Measurements from ENCODE around the gene TMEFF2. TPM values are rescaled to one million over a fixed set of nuclear protein-coding genes. Genes with fewer than 3 reads are reported as not detected.

The TMEFF2 gene
- total RNA-seq, 2 donors from 2014 or later: 3.2 to 55.8 TPM

DNA sequence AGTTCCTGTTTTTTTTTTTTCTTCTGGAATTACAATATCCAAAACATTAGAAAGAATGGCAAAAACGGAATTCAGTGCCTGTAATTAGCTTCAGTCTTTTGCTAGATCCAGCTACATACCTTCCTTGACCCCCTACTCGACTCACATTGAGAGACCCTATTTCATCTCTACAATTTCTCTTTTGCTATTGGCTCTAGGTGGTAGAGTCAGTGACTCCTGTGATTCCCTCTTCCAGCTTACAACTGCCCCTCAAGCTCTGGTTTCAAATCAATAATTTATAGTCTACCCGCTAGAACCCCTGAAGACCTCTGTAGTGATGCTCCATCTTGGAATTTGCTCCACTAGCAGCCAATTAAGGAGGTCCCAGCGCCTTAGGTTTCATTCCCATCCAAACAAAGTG, 125.8 kb downstream of the TMEFF2 start:
- no peak overlapping the region for H3K27ac ChIP-seq
- WGBS: 92% methylated on average over 4 of the region's 4 CpGs
- no peaks in the 10 kb centered on the region for H3K9me3 ChIP-seq
- no peak for DNase-seq (ENCODE audit: low spot score)
- no peaks in the 10 kb centered on the region for H3K36me3 ChIP-seq
- H3K27me3 ChIP-seq (replicated peaks; ENCODE audit: insufficient read depth): no peaks in the 10 kb centered on the region
- no peak overlapping the region for H3K4me3 ChIP-seq
- no peak for TF ChIP-seq POLR2AphosphoS5 (IDR thresholded peaks at IDR 0.05)
- no peak for TF ChIP-seq POLR2A (IDR thresholded peaks at IDR 0.05)
- TF ChIP-seq, protein P1, sequence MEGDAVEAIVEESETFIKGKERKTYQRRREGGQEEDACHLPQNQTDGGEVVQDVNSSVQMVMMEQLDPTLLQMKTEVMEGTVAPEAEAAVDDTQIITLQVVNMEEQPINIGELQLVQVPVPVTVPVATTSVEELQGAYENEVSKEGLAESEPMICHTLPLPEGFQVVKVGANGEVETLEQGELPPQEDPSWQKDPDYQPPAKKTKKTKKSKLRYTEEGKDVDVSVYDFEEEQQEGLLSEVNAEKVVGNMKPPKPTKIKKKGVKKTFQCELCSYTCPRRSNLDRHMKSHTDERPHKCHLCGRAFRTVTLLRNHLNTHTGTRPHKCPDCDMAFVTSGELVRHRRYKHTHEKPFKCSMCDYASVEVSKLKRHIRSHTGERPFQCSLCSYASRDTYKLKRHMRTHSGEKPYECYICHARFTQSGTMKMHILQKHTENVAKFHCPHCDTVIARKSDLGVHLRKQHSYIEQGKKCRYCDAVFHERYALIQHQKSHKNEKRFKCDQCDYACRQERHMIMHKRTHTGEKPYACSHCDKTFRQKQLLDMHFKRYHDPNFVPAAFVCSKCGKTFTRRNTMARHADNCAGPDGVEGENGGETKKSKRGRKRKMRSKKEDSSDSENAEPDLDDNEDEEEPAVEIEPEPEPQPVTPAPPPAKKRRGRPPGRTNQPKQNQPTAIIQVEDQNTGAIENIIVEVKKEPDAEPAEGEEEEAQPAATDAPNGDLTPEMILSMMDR (IDR thresholded peaks at IDR 0.05): no peak
- intact Hi-C loops (cut with DNase I): no loop called here
- H3K4me1 ChIP-seq (replicated peaks): no peaks in the 10 kb centered on the region

DNA sequence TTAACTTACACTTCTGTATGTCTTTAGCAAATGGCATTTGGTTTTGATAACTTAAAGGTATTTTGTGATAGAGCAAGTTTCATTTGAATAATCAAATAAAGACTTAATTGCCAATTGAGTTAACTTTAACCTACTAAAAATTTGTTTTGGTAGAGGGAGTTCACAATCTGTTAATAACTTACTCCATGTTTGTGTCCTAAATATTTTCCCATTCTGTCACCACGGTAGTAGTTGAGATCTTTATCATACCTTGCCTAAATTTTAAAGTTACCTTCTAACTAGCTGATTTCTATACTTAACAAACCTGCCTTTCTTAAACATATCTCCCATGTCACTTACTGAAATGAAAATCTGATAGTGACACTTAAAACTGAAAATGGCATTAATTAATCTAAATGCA, 127.1 kb downstream of the TMEFF2 start:
- Histone ChIP-seq H3K4me3 (no peak overlapping the region), H3K9me3 (no peaks in the 10 kb centered on the region), H3K4me1 (replicated peaks) (no peaks in the 10 kb centered on the region), H3K36me3 (no peaks in the 10 kb centered on the region), H3K27me3 (replicated peaks; ENCODE audit: insufficient read depth) (no peaks in the 10 kb centered on the region), H3K27ac (no peak overlapping the region)
- intact Hi-C loops (cut with DNase I): no loop called here
- TF ChIP-seq POLR2A (IDR thresholded peaks at IDR 0.05) (no peak), POLR2AphosphoS5 (IDR thresholded peaks at IDR 0.05) (no peak)
- TF ChIP-seq, protein P1 (IDR thresholded peaks at IDR 0.05): no peak
- WGBS: 33% methylated on average over 1 of the region's 1 CpG
- DNase-seq (ENCODE audit: low spot score): no peak

DNA sequence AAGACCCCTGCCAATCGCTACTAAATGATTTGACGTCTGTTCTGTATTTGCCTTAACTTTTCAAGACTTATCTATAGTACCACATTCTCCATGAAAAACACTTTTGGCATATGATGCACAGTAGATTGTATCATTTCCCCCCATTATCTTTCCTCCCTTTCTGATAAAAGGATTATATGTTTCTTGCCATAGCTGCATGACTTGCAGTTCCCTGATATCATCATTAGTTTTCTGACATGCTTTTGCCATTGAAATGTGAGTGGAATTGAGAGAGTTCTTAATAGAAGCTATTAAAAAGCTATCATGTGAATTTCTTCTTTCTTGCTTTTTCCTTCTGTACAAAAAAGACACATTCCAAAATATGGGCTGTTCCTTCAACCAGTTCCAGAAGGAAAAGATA, 130.3 kb downstream of the TMEFF2 start:
- Histone ChIP-seq H3K9me3 (no peaks in the 10 kb centered on the region), H3K27ac (no peak overlapping the region), H3K27me3 (replicated peaks; ENCODE audit: insufficient read depth) (no peaks in the 10 kb centered on the region), H3K4me1 (replicated peaks) (no peaks in the 10 kb centered on the region), H3K4me3 (no peak overlapping the region), H3K36me3 (no peaks in the 10 kb centered on the region)
- 97% methylated on average over 2 of the region's 2 CpGs for WGBS
- DNase-seq (ENCODE audit: low spot score): no peak
- intact Hi-C loops (cut with DNase I): no loop called here
- TF ChIP-seq, protein P1 (IDR thresholded peaks at IDR 0.05): no peak
- TF ChIP-seq POLR2AphosphoS5 (IDR thresholded peaks at IDR 0.05) (no peak), POLR2A (IDR thresholded peaks at IDR 0.05) (no peak)

DNA sequence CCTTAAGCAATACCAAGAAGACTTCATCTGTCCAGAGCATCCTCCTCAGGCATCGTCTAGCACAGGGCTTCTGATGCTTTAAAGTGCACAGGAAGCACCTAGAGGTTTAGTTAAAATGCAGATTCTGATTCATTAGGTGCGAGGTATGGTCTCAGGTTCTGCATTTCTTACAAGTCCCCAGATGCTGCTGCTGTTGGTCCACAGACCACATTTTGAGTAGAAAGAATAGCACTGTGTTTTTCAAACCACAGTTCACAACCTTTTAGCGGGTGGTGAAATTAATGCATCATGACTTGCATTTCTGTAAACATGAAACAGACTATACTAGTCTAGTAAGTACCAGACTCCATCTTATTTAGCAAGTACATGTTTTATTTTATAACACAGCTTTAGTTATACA, 134.6 kb downstream of the TMEFF2 start:
- no peak for DNase-seq (ENCODE audit: low spot score)
- no peak overlapping the region for H3K27ac ChIP-seq
- TF ChIP-seq, protein P1 (IDR thresholded peaks at IDR 0.05): no peak
- no peak for TF ChIP-seq POLR2A (IDR thresholded peaks at IDR 0.05)
- TF ChIP-seq POLR2AphosphoS5 (IDR thresholded peaks at IDR 0.05): no peak
- no peak overlapping the region for H3K4me3 ChIP-seq
- no peaks in the 10 kb centered on the region for H3K4me1 ChIP-seq (replicated peaks)
- H3K36me3 ChIP-seq: no peaks in the 10 kb centered on the region
- 76% methylated on average over 3 of the region's 3 CpGs for WGBS
- no peaks in the 10 kb centered on the region for H3K27me3 ChIP-seq (replicated peaks; ENCODE audit: insufficient read depth)
- intact Hi-C loops (cut with DNase I): no loop called here
- no peaks in the 10 kb centered on the region for H3K9me3 ChIP-seq

DNA sequence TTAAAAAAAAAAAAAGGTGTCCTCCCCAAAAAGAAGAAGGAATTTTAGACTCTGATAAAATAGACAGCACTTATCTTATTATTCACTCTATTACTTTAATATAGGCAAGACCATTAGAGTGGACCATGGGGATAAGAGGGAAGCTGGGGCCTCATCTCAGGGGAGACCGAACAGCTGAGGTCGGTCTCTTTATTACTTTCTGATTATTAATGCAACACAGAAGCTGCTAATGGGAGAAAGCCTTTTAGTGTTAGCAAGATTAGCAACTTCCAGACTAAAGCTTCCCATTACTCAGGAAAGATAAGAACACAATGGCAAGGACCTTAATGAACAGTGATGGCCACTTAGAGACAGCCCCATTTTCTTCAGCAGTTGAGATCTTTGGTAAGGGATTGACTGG, 135.5 kb downstream of the TMEFF2 start:
- DNase-seq (ENCODE audit: low spot score): no peak
- intact Hi-C loops (cut with DNase I): no loop called here
- 95% methylated on average over 2 of the region's 2 CpGs for WGBS

More for the DNA sequence above, 135.5 kb downstream of the TMEFF2 start:
- Histone ChIP-seq H3K27me3 (replicated peaks; ENCODE audit: insufficient read depth) (no peaks in the 10 kb centered on the region), H3K9me3 (no peaks in the 10 kb centered on the region), H3K27ac (no peak overlapping the region), H3K4me1 (replicated peaks) (no peaks in the 10 kb centered on the region), H3K36me3 (no peaks in the 10 kb centered on the region), H3K4me3 (no peak overlapping the region)
- no peak for TF ChIP-seq POLR2A (IDR thresholded peaks at IDR 0.05)
- TF ChIP-seq POLR2AphosphoS5 (IDR thresholded peaks at IDR 0.05): no peak
- TF ChIP-seq, protein P1 (IDR thresholded peaks at IDR 0.05): no peak

Data from prostate gland (tissue), 2 donors.